Endothelial cell of umbilical vein (primary cell): ENCODE data around the gene ISLR. TPM values are rescaled to one million over a fixed set of nuclear protein-coding genes. Genes with fewer than 3 reads are reported as not detected.

ENCODE experiments used
- BruUV-seq: library from RNA; stranded (reverse); fragments of 400-500 nt; replicated peaks from 2 replicates; lab custom pipeline; 2021; lab: Mats Ljungman, UMichigan
- CTCF ChIA-PET: fragments of 300-600, 350-600 bp; sonication (Branson Sonifier 250); formaldehyde crosslinking; loops from one replicate; lab custom pipeline; 2021; ENCODE audit warnings: antibody characterized with exemption, inconsistent platforms; lab: Charles Lee
- POLR2A ChIA-PET: fragments of 300-600, 350-600 bp; sonication (Branson Sonifier 250); formaldehyde crosslinking; loops from one replicate; lab custom pipeline; 2021; ENCODE audit warnings: antibody characterized with exemption, inconsistent platforms; lab: Charles Lee
- DNase-seq: peaks from one replicate; pipeline ENCODE4 v3.0.0-alpha.2; 2011; ENCODE audit warnings: low read depth, low spot score
- FAIRE-seq: peaks from 2 replicates; lab custom pipeline; 2011; peaks lifted over from hg19 to GRCh38; lab: Jason Lieb, UNC
- H2AFZ ChIP-seq: 2 replicates; pipeline ENCODE4 v1.6.0; 2012; ENCODE audit warnings: low read depth, low read length, control low read depth, inconsistent platforms
- H3K27ac ChIP-seq: 2 replicates; pipeline ENCODE4 v1.5.1; 2011; ENCODE audit warnings: low read depth, mild to moderate bottlenecking, control low read depth, low read length, moderate library complexity; ENCODE audit not compliant: insufficient read depth
- H3K27me3 ChIP-seq, 2 experiments: 2 replicates each; pipeline versions ENCODE4 v1.6.0 to v1.6.1; 2011; ENCODE audit warnings: low read length in 2 of 2, mixed read lengths in 1 of 2; ENCODE audit not compliant: control insufficient read depth in 2 of 2, insufficient read depth in 2 of 2
- H3K36me3 ChIP-seq, 2 experiments: 2 replicates in 1 of 2; 3 replicates in 1 of 2; pipeline ENCODE4 v1.5.1; 2011; ENCODE audit warnings: low read length in 2 of 2, mild to moderate bottlenecking in 1 of 2, moderate library complexity in 1 of 2; ENCODE audit not compliant: control insufficient read depth in 2 of 2, insufficient read depth in 2 of 2; ENCODE audit errors: extremely low read depth in 1 of 2
- H3K4me1 ChIP-seq: 3 replicates; pipeline ENCODE4 v1.5.1; 2011; ENCODE audit warnings: mild to moderate bottlenecking, low read length; ENCODE audit not compliant: control insufficient read depth, insufficient read depth; ENCODE audit errors: extremely low read depth
- H3K4me2 ChIP-seq: 2 replicates; pipeline ENCODE4 v1.6.1; 2011; ENCODE audit warnings: low read length, control low read depth, mixed read lengths; ENCODE audit not compliant: insufficient read depth
- H3K4me3 ChIP-seq, 3 experiments: fragments of 200-600 bp in 1 of 3; sonication (generic), shearing (Covaris generic) in 1 of 3; replicated peaks in 1 of 3; 2 replicates each; pipeline ENCODE4 v1.5.1; 2011 to 2016; ENCODE audit warnings: control low read depth in 3 of 3, low read length in 3 of 3, mild to moderate bottlenecking in 2 of 3, inconsistent platforms in 1 of 3, low read depth in 1 of 3, moderate library complexity in 1 of 3; ENCODE audit not compliant: insufficient read depth in 1 of 3
- H3K79me2 ChIP-seq: 2 replicates; pipeline ENCODE4 v1.6.0; 2012; ENCODE audit warnings: low read length, inconsistent platforms; ENCODE audit not compliant: control insufficient read depth, insufficient read depth
- H3K9ac ChIP-seq: replicated peaks from 2 replicates; pipeline ENCODE3; 2011; ENCODE audit warnings: low read length, control low read depth; ENCODE audit not compliant: insufficient read depth; ENCODE audit errors: extremely low read depth
- H3K9me1 ChIP-seq: replicated peaks from 3 replicates; pipeline ENCODE4 v1.6.0; 2011; ENCODE audit warnings: mild to moderate bottlenecking, low read length; ENCODE audit not compliant: control insufficient read depth, insufficient read depth; ENCODE audit errors: extremely low read depth
- H3K9me3 ChIP-seq: replicated peaks from 2 replicates; pipeline ENCODE4 v1.5.1; 2012; ENCODE audit warnings: low read length, inconsistent platforms; ENCODE audit not compliant: control insufficient read depth, insufficient read depth
- H4K20me1 ChIP-seq: replicated peaks from 2 replicates; pipeline ENCODE3; 2011; ENCODE audit warnings: mild to moderate bottlenecking, low read length; ENCODE audit not compliant: control insufficient read depth, insufficient read depth; ENCODE audit errors: extremely low read depth
- EZH2 ChIP-seq: IDR thresholded peaks from 2 replicates; pipeline ENCODE4 v1.6.1; 2012; ENCODE audit warnings: borderline replicate concordance, low read depth, mild to moderate bottlenecking, moderate library complexity, low read length, inconsistent platforms; ENCODE audit not compliant: severe bottlenecking
- FOS ChIP-seq: IDR thresholded peaks from 2 replicates; pipeline ENCODE4 v1.6.1; 2011; ENCODE audit warnings: mild to moderate bottlenecking, low read length, moderate library complexity, borderline replicate concordance; ENCODE audit not compliant: insufficient read depth
- GATA2 ChIP-seq: IDR thresholded peaks from 2 replicates; pipeline ENCODE4 v1.7.0; 2011; ENCODE audit warnings: low read depth, mild to moderate bottlenecking, moderate library complexity, mixed read lengths, low read length; ENCODE audit not compliant: insufficient read length, insufficient read depth
- JUN ChIP-seq: IDR thresholded peaks from 2 replicates; pipeline ENCODE4 v1.6.1; 2011; ENCODE audit warnings: borderline replicate concordance, low read depth; ENCODE audit not compliant: insufficient read length, insufficient read depth
- MAX ChIP-seq: IDR thresholded peaks from 2 replicates; pipeline ENCODE4 v1.6.1; 2011; ENCODE audit not compliant: insufficient read depth, insufficient read length
- MYC ChIP-seq: IDR thresholded peaks from one replicate; pipeline ENCODE4 v1.6.1; 2011; ENCODE audit warnings: mild to moderate bottlenecking, low read depth, low read length
- POLR2A ChIP-seq: IDR thresholded peaks from 2 replicates; pipeline ENCODE4 v1.6.1; 2012; ENCODE audit warnings: low read depth, mild to moderate bottlenecking, control low read depth, low read length
- POLR2AphosphoS5 ChIP-seq: IDR thresholded peaks from 2 replicates; pipeline ENCODE4 v1.6.1; 2012; ENCODE audit warnings: low read depth, mild to moderate bottlenecking, control low read depth, low read length, moderate library complexity; ENCODE audit not compliant: insufficient read depth
- dilution Hi-C: fragments of 300-500 bp; cut with MboI; formaldehyde crosslinking; loops from one replicate; pipeline ENCODE4 v1.15.0; 2019; ENCODE audit warnings: low sequenced_read_pairs; ENCODE audit not compliant: extremely low pct_ligation_motif_present
- intact Hi-C: fragments of 100-400 bp; cut with micrococcal nuclease; formaldehyde crosslinking; loops from one replicate; pipeline ENCODE4 v1.10.0; 2022
- polyA plus RNA-seq, 4 experiments: library from polyadenylated mRNA; depleted of rRNA in 3 of 4; stranded (reverse) in 3 of 4; unstranded in 1 of 4; fragments of >200 nt; gene quantifications; 2 replicates each; pipeline versions ENCODE4 v1.2.1 to v1.2.3, GENCODE V29; 2011 to 2012; ENCODE audit warnings: missing spikeins in 1 of 4
- total RNA-seq: library from RNA; stranded (reverse); gene quantifications from 2 replicates; pipeline ENCODE4 v1.2.3, GENCODE V29; 2021
- TF ChIP-seq, protein P1 (sequence below), 2 donors: IDR thresholded peaks; 1 replicate in 1 of 2; 2 replicates in 1 of 2; pipeline ENCODE4 v1.5.1; 2011; ENCODE audit warnings: low read length in 2 of 2, mild to moderate bottlenecking in 2 of 2, moderate library complexity in 2 of 2, control low read depth in 1 of 2, inconsistent platforms in 1 of 2, low read depth in 1 of 2; ENCODE audit not compliant: insufficient read depth in 1 of 2; ENCODE audit errors: extremely low read depth in 1 of 2

ISLR gene
- total and polyA plus RNA-seq, 2 donors (not counting 3 experiments of a cell fraction or from before 2014, with no cell fraction given) = not detected

DNA sequence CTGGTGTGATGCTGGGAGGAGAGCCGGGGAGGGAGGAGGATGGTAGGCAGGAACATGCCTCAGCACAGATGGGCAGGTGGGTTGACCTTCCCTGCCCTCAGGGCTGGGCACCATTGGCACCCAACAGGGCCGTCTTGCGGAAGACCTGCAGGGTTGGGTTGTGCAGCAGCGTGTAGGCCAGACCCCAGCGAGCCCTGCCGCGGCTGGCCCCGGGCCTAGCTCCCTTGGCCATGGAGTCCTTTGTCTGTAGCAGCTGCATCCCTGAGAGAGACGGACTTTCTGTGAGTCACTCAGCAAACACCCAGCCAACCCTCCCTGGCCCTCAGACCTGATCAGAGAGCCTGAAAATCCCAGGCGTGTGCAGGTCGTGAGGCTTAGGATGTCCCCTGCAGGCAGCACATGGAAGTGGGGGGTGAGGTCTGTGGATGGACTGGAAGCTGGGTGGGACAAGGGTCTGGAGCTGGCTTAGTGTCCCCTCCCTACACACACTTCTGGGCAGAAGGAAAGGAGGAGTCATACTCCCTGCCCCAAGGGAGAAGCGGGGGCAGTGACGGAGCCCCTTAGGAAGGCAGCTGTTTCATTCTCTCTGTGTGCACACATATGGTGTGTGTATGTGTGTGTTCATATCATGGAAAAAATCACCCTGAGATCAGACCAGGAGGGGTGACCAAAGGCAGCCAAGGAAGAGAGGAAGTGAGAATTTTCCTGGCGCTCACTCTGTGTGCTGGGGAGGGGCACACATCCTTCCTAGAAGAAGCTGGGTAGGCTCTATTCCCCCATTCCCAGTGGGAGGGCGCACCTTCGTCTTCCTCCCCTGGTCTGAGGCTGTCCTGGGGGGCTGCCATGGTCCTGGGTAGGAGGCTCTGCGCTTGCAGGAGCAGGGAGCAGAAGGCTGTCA lies 6.7 kb downstream of the ISLR start:
- Histone ChIP-seq H2AFZ (no peak overlapping the region), H3K27ac (peak overlapping the region; percentile 16), H3K27me3 (no peaks in the 10 kb centered on the region), H3K36me3 (no peaks in the 10 kb centered on the region), H3K79me2 (no peaks in the 10 kb centered on the region), H3K9me3 (no peaks in the 10 kb centered on the region), H3K4me1 (peaks cover 20% of the 10 kb centered on the region), H3K4me3 (no peak overlapping the region), H4K20me1 (no peaks in the 10 kb centered on the region), H3K9me1 (no peaks in the 10 kb centered on the region), H3K4me2 (no peak overlapping the region), H3K9ac (peak overlapping the region; percentile 3)
- dilution Hi-C loops (no loop called here), intact Hi-C loops (loop anchor here (2.0 to 5.0 kb wide), 2 partner anchors 45 to 62 kb away; no protein-coding TSS in a partner anchor)
- no TSS peak for BruUV-seq
- DNase-seq = peak; percentile 18
- CTCF ChIA-PET = interaction anchor here (1.1 to 2.7 kb wide), 4 partner anchors 15 to 207 kb away, joined by 4 to 8 read pairs (median 4); no protein-coding TSS in a partner anchor
- peak; percentile 67 for FAIRE-seq
- POLR2A ChIA-PET = no interaction called here
- TF ChIP-seq POLR2A = no peak
- TF ChIP-seq MAX = no peak
- no peak for TF ChIP-seq FOS
- TF ChIP-seq JUN = no peak
- no peak for TF ChIP-seq EZH2
- TF ChIP-seq, protein P1, sequence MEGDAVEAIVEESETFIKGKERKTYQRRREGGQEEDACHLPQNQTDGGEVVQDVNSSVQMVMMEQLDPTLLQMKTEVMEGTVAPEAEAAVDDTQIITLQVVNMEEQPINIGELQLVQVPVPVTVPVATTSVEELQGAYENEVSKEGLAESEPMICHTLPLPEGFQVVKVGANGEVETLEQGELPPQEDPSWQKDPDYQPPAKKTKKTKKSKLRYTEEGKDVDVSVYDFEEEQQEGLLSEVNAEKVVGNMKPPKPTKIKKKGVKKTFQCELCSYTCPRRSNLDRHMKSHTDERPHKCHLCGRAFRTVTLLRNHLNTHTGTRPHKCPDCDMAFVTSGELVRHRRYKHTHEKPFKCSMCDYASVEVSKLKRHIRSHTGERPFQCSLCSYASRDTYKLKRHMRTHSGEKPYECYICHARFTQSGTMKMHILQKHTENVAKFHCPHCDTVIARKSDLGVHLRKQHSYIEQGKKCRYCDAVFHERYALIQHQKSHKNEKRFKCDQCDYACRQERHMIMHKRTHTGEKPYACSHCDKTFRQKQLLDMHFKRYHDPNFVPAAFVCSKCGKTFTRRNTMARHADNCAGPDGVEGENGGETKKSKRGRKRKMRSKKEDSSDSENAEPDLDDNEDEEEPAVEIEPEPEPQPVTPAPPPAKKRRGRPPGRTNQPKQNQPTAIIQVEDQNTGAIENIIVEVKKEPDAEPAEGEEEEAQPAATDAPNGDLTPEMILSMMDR (IDR thresholded peaks at IDR 0.05; ENCODE audit: extremely low read depth in 1 of 2, insufficient read depth in 1 of 2, low read depth in 1 of 2, low read length in 2 of 2) = peak in 1 of 2 donors; percentile 26
- no peak for TF ChIP-seq POLR2AphosphoS5
- no peak for TF ChIP-seq MYC
- TF ChIP-seq GATA2 = peak; percentile 62
